Stimulated activated naive CD8-positive, alpha-beta T cell treated with anti-CD3 and anti-CD28 coated beads, Interleukin-15, Interleukin-2, amounts not matched to agents 100 ng/mL and 50 ng/mL, for 24 hours (primary cell): ENCODE measurements around the gene SLC19A1.
A peak's percentile ranks its signal among the peaks of the same experiment; 100 is the strongest.

Experiments
- H3K27ac Mint-ChIP-seq: one replicate; pipeline ENCODE4 v1.8.0; 2021; ENCODE audit warnings: mild to moderate bottlenecking, mixed read lengths
- H3K27me3 Mint-ChIP-seq: one replicate; pipeline ENCODE4 v1.8.0; 2021; ENCODE audit warnings: mixed read lengths
- H3K36me3 Mint-ChIP-seq: one replicate; pipeline ENCODE4 v1.8.0; 2021; ENCODE audit warnings: low read depth, mixed read lengths
- H3K4me1 Mint-ChIP-seq: one replicate; pipeline ENCODE4 v1.8.0; 2021; ENCODE audit warnings: low read depth, mixed read lengths
- H3K4me3 Mint-ChIP-seq: one replicate; pipeline ENCODE4 v1.8.0; 2021; ENCODE audit warnings: mild to moderate bottlenecking, mixed read lengths
- H3K9me3 Mint-ChIP-seq: one replicate; pipeline ENCODE4 v1.8.0; 2021; ENCODE audit warnings: mixed read lengths

Gene SLC19A1

GRCh38 chr21:45487891-45488600 is 54.2 kb downstream of the SLC19A1 start:
- Mint-ChIP-seq H3K27me3 (no peaks in the 10 kb centered on the region), H3K4me1 (peaks cover 6% of the 10 kb centered on the region), H3K27ac (no peak overlapping the region)

GRCh38 chr21:45487161-45487806 is 55.0 kb downstream of the SLC19A1 start:
- peaks cover 5% of the 10 kb centered on the region for H3K9me3 Mint-ChIP-seq

More at GRCh38 chr21:45487891-45488600, 54.2 kb downstream of the SLC19A1 start:
- H3K36me3 Mint-ChIP-seq: no peaks in the 10 kb centered on the region
- H3K4me3 Mint-ChIP-seq: no peak overlapping the region
- H3K9me3 Mint-ChIP-seq: peaks cover 5% of the 10 kb centered on the region

GRCh38 chr21:45486443-45487160 is 55.6 kb downstream of the SLC19A1 start:
- Mint-ChIP-seq H3K27me3 (no peaks in the 10 kb centered on the region), H3K9me3 (peaks cover 5% of the 10 kb centered on the region), H3K4me3 (no peak overlapping the region), H3K27ac (no peak overlapping the region), H3K4me1 (peaks cover 14% of the 10 kb centered on the region), H3K36me3 (no peaks in the 10 kb centered on the region)

More at GRCh38 chr21:45487161-45487806, 55.0 kb downstream of the SLC19A1 start:
- H3K4me3 Mint-ChIP-seq: no peak overlapping the region
- no peak overlapping the region for H3K27ac Mint-ChIP-seq
- H3K36me3 Mint-ChIP-seq: no peaks in the 10 kb centered on the region
- H3K27me3 Mint-ChIP-seq: no peaks in the 10 kb centered on the region
- peaks cover 13% of the 10 kb centered on the region for H3K4me1 Mint-ChIP-seq

- no peak overlapping the region for H3K4me3 Mint-ChIP-seq
- no peaks in the 10 kb centered on the region for H3K36me3 Mint-ChIP-seq
- no peaks in the 10 kb centered on the region for H3K27me3 Mint-ChIP-seq
- peaks cover 5% of the 10 kb centered on the region for H3K9me3 Mint-ChIP-seq
- no peak overlapping the region for H3K27ac Mint-ChIP-seq
- H3K4me1 Mint-ChIP-seq: peaks cover 14% of the 10 kb centered on the region
Measured at GRCh38 chr21:45485686-45486442, 56.4 kb downstream of the SLC19A1 start.

DNA sequence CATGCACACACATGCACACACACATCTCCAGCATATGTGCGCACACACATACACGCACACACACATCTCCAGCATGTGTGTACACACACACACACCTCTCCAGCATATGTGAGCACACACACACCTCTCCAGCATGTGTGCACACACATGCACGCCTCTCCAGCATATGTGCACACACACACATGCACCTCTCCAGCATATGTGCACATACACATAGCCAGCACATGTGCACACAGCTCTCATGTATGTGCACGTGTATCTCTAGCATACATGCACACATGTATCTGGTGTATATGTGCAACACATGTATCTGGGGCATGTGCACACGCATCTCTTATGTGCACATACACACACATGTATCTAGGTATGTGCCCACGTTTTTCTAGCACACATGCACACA is 57.9 kb downstream of the SLC19A1 start:
- H3K27ac Mint-ChIP-seq: no peak overlapping the region
- H3K4me3 Mint-ChIP-seq: no peak overlapping the region
- no peaks in the 10 kb centered on the region for H3K36me3 Mint-ChIP-seq
- peaks cover 6% of the 10 kb centered on the region for H3K9me3 Mint-ChIP-seq
- no peaks in the 10 kb centered on the region for H3K27me3 Mint-ChIP-seq
- H3K4me1 Mint-ChIP-seq: peaks cover 18% of the 10 kb centered on the region

GRCh38 chr21:45482899-45483821 is 59.1 kb downstream of the SLC19A1 start:
- peaks cover 30% of the 10 kb centered on the region for H3K4me1 Mint-ChIP-seq
- H3K27me3 Mint-ChIP-seq: no peaks in the 10 kb centered on the region
- H3K4me3 Mint-ChIP-seq: peak overlapping the region; percentile 71
- no peaks in the 10 kb centered on the region for H3K36me3 Mint-ChIP-seq
- peaks cover 8% of the 10 kb centered on the region for H3K9me3 Mint-ChIP-seq
- peak overlapping the region; percentile 81 for H3K27ac Mint-ChIP-seq

DNA sequence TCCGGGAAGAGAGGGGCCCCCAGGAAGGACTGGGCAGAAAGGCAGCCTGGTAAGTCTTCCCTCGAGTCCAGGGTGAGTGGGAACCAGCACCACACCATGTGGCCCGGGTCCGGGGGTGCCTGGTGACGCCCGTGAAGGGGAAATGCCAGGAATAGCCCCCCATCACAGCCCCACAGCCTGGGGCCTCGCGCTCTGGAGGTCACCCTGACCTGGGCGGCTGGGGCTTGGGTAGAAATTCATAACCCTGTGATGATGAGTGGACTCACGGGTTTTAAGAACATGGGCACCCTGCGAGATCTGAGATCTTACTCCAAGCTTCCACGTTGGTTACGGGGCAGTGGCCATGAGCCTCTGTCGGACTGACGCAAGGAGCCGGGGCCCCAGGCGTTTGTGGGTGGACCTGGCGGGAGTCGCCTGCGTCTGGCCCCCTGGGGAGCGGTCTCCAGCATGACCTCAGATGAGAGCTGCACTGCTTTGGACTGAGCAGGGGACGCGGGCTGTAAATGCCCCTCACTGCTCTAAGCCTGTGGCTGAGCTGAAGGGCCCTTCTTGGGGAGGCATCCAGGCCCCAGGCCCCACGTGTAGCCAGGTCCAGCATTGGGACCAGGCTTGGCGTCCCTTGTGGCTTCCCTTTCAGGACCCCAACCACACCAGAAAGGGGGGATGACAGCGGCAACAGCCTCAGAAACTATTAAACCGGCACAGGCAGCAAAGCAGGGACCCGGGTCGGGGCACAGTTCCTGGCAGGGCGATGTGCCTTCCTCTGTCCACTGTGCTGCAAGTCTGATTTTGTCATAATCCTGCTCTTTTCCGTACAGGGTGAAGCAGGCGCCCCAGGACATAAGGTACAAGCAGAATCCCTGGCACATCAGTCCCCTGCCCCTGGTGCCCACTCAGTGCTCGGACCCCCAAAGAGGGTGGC is 60.0 kb downstream of the SLC19A1 start:
- Mint-ChIP-seq H3K36me3 (no peaks in the 10 kb centered on the region), H3K27me3 (no peaks in the 10 kb centered on the region), H3K27ac (peak overlapping the region; percentile 81), H3K9me3 (peaks cover 8% of the 10 kb centered on the region), H3K4me3 (peak overlapping the region; percentile 71), H3K4me1 (peaks cover 33% of the 10 kb centered on the region)

GRCh38 chr21:45481566-45481965 is 60.7 kb downstream of the SLC19A1 start:
- peaks cover 8% of the 10 kb centered on the region for H3K9me3 Mint-ChIP-seq
- H3K4me3 Mint-ChIP-seq: no peak overlapping the region
- H3K27me3 Mint-ChIP-seq: no peaks in the 10 kb centered on the region
- H3K27ac Mint-ChIP-seq: no peak overlapping the region
- H3K36me3 Mint-ChIP-seq: no peaks in the 10 kb centered on the region
- H3K4me1 Mint-ChIP-seq: peaks cover 36% of the 10 kb centered on the region

GRCh38 chr21:45480701-45481500 is 61.3 kb downstream of the SLC19A1 start:
- Mint-ChIP-seq H3K4me3 (no peak overlapping the region), H3K27ac (no peak overlapping the region), H3K36me3 (no peaks in the 10 kb centered on the region), H3K27me3 (no peaks in the 10 kb centered on the region), H3K4me1 (peaks cover 39% of the 10 kb centered on the region), H3K9me3 (peaks cover 8% of the 10 kb centered on the region)

DNA sequence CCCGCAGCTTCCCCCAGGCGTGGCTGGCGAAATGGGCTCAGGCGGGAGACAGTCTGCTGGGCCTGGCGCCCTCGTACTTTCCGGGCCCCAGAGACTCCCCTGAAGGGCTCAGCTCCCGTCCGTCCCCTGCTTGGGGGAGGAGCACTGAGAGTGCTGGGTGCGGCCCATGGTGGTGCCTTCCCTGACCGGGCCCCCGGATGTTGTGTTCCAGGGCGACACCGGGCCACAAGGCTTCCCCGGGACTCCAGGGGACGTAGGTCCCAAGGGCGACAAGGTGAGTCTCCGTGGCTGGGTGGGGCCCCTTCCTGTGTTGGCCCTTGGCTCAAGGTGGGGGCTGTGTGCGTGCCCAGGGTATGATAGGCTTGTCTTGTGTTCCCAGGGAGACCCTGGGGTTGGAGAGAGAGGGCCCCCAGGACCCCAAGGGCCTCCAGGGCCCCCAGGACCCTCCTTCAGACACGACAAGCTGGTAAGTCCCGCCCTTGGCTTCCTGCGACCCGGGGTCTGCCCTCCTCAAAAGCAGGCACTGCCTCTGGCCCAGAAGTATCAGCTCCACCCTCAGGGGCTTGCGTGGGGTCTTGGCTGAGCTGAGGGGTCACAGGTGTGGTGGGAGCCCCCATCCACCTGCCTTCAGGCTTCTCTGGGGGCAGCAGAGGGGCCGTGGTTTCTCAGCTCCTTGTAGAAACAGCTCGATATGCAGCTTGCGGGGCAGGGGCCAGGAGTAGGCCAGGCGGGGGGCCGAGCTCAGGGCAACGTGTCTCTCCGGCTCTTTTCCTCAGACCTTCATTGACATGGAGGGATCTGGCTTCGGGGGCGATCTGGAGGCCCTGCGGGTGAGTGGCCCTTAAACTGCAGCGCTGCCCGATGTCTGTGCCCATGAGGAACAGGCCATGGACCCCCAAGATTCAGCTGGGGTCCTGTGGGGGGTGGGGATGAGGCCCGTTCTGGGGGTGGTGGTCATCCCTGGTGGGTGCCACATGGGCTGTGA is 62.3 kb downstream of the SLC19A1 start:
- Mint-ChIP-seq H3K36me3 (no peaks in the 10 kb centered on the region), H3K4me1 (peaks cover 39% of the 10 kb centered on the region)

GRCh38 chr21:45478816-45479669 is 63.2 kb downstream of the SLC19A1 start:
- Mint-ChIP-seq H3K27me3 (no peaks in the 10 kb centered on the region), H3K4me1 (peaks cover 39% of the 10 kb centered on the region), H3K36me3 (no peaks in the 10 kb centered on the region), H3K9me3 (peaks cover 4% of the 10 kb centered on the region), H3K27ac (peak overlapping the region; percentile 89), H3K4me3 (peak overlapping the region; percentile 79)

More for the DNA sequence above, 62.3 kb downstream of the SLC19A1 start:
- H3K4me3 Mint-ChIP-seq: peak overlapping the region; percentile 79
- no peaks in the 10 kb centered on the region for H3K27me3 Mint-ChIP-seq
- H3K27ac Mint-ChIP-seq: peak overlapping the region; percentile 89
- H3K9me3 Mint-ChIP-seq: peaks cover 8% of the 10 kb centered on the region
